H1 (cell line): ENCODE data around the gene PCDHAC2. TPM values are rescaled to one million over a fixed set of nuclear protein-coding genes. Genes with fewer than 3 reads are reported as not detected.

Experiments
- polyA plus RNA-seq, 7 experiments: library from polyadenylated mRNA; depleted of rRNA in 3 of 7; stranded (reverse) in 5 of 7; unstranded in 2 of 7; fragments of >200 nt in 5 of 7; fragments of 200-250 nt in 2 of 7; gene quantifications; 1 replicate in 5 of 7; 2 replicates in 1 of 7; 4 replicates in 1 of 7; pipeline versions ENCODE4 v1.2.1 to v1.2.3, GENCODE V29; 2011 to 2013; ENCODE audit warnings: missing spikeins in 2 of 7, mixed read lengths in 2 of 7
- total RNA-seq: library from RNA; stranded (reverse); fragmentation: NEBNext Ultra II Directional; extraction: Animal tissue kit (Norgen Biotek cat#: 25700); gene quantifications from 2 replicates; pipeline ENCODE4 v1.2.1, GENCODE V29; 2021
- TF ChIP-seq, protein P1 (sequence below), 3 experiments: IDR thresholded peaks; 1 replicate in 2 of 3; 2 replicates in 1 of 3; pipeline versions ENCODE4 v1.5.1 to v1.6.1; 2011; ENCODE audit warnings: low read length in 3 of 3, mild to moderate bottlenecking in 3 of 3, inconsistent platforms in 2 of 3, low read depth in 1 of 3, moderate library complexity in 1 of 3; ENCODE audit not compliant: insufficient read depth in 1 of 3; ENCODE audit errors: control extremely low read depth in 1 of 3
- TF ChIP-seq, protein P2 (sequence below): IDR thresholded peaks from 2 replicates; pipeline ENCODE4 v1.6.1; 2011; ENCODE audit warnings: low read depth, mild to moderate bottlenecking, low read length; ENCODE audit not compliant: insufficient read depth

The PCDHAC2 gene
- total and polyA plus RNA-seq, 2 of the 8 experiments (the other 6 are each of a cell fraction or from before 2014, with no cell fraction given) = 3.7 to 5.0 TPM

DNA sequence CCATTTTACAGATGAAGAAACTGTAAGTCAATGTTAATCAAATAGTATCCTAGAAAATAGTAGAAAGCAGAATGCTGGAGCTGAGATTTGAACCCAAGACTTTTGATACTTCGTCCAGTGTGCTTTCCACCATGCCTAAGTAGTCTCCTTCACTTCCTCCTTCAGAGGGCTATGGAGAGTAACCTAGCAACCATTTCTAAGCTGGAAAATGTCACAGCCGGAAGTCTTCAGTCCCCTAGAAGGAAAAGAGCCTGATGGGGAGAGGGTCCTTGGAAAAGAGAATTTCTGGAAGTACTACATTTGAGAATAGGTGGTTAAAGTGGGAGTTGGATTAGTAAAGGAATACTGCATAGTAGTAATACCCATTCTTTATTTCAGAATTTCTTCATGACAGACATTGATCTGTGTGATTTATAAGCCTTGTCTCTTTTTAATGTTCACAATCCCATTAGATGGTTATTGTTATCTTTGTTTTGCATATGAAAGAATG is 32.7 kb downstream of the PCDHAC2 start (continued):
- TF ChIP-seq, protein P1, sequence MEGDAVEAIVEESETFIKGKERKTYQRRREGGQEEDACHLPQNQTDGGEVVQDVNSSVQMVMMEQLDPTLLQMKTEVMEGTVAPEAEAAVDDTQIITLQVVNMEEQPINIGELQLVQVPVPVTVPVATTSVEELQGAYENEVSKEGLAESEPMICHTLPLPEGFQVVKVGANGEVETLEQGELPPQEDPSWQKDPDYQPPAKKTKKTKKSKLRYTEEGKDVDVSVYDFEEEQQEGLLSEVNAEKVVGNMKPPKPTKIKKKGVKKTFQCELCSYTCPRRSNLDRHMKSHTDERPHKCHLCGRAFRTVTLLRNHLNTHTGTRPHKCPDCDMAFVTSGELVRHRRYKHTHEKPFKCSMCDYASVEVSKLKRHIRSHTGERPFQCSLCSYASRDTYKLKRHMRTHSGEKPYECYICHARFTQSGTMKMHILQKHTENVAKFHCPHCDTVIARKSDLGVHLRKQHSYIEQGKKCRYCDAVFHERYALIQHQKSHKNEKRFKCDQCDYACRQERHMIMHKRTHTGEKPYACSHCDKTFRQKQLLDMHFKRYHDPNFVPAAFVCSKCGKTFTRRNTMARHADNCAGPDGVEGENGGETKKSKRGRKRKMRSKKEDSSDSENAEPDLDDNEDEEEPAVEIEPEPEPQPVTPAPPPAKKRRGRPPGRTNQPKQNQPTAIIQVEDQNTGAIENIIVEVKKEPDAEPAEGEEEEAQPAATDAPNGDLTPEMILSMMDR (IDR thresholded peaks at IDR 0.05; ENCODE audit: control extremely low read depth in 1 of 3, insufficient read depth in 1 of 3, low read depth in 1 of 3, low read length in 3 of 3) = no peak
- TF ChIP-seq, protein P2, sequence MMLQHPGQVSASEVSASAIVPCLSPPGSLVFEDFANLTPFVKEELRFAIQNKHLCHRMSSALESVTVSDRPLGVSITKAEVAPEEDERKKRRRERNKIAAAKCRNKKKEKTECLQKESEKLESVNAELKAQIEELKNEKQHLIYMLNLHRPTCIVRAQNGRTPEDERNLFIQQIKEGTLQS = no peak
